Central memory CD4-positive, alpha-beta T cell (primary cell): ENCODE results near the gene TRPM1.

Experiments used
- DNase-seq: peaks from one replicate; pipeline ENCODE4 v3.0.0; 2022

Gene TRPM1

GRCh38 chr15:31081588-31082250, 19.8 kb downstream of the TRPM1 start:
- DNase-seq: no peak

- no peak for DNase-seq
Measured at GRCh38 chr15:31081056-31081455, 20.5 kb downstream of the TRPM1 start.

- DNase-seq: no peak
Measured at GRCh38 chr15:31080591-31081014, 20.9 kb downstream of the TRPM1 start.

- DNase-seq: no peak
Measured at GRCh38 chr15:31079519-31079918, 22.0 kb downstream of the TRPM1 start.

GRCh38 chr15:31078471-31078870, 23.1 kb downstream of the TRPM1 start:
- DNase-seq: no peak

- no peak for DNase-seq
Measured at GRCh38 chr15:31077941-31078340, 23.6 kb downstream of the TRPM1 start.

GRCh38 chr15:31077181-31077580, 24.3 kb downstream of the TRPM1 start:
- DNase-seq: no peak

- DNase-seq: no peak
Measured at GRCh38 chr15:31074321-31074720, 27.2 kb downstream of the TRPM1 start.

- no peak for DNase-seq
Measured at GRCh38 chr15:31070867-31071266, 30.7 kb downstream of the TRPM1 start.

GRCh38 chr15:31069360-31070000, 32.0 kb downstream of the TRPM1 start:
- no peak for DNase-seq

- DNase-seq: no peak
Measured at GRCh38 chr15:31067890-31068603, 33.5 kb downstream of the TRPM1 start.

- DNase-seq: no peak
Measured at GRCh38 chr15:31065824-31066223, 35.7 kb downstream of the TRPM1 start.

GRCh38 chr15:31062911-31063310, 38.6 kb downstream of the TRPM1 start:
- no peak for DNase-seq

- DNase-seq: no peak
Measured at GRCh38 chr15:31062310-31062847, 39.1 kb downstream of the TRPM1 start.

GRCh38 chr15:31060429-31061140, 40.9 kb downstream of the TRPM1 start:
- no peak for DNase-seq

GRCh38 chr15:31058236-31058962, 43.1 kb downstream of the TRPM1 start:
- DNase-seq: no peak

- no peak for DNase-seq
Measured at GRCh38 chr15:31051496-31052080, 49.9 kb downstream of the TRPM1 start.

- DNase-seq: no peak
Measured at GRCh38 chr15:31050953-31051352, 50.6 kb downstream of the TRPM1 start.

- DNase-seq: no peak
Measured at GRCh38 chr15:31049682-31050615, 51.6 kb downstream of the TRPM1 start.

- no peak for DNase-seq
Measured at GRCh38 chr15:31049111-31049510, 52.4 kb downstream of the TRPM1 start.

- no peak for DNase-seq
Measured at GRCh38 chr15:31047437-31047836, 54.1 kb downstream of the TRPM1 start.
